H1 (cell line): ENCODE data around the gene CYP4F3. TPM values are rescaled to one million over a fixed set of nuclear protein-coding genes. Genes with fewer than 3 reads are reported as not detected.

Source experiments
- CTCF ChIA-PET: fragments of 300-600 bp; sonication (Branson Sonifier 250); formaldehyde crosslinking; loops from one replicate; lab custom pipeline; 2021; ENCODE audit not compliant: partially characterized antibody; lab: Charles Lee
- POLR2A ChIA-PET: fragments of 300-600 bp; sonication (Branson Sonifier 250); formaldehyde crosslinking; loops from one replicate; lab custom pipeline; 2021; ENCODE audit warnings: inconsistent platforms; ENCODE audit not compliant: partially characterized antibody; lab: Charles Lee
- DNase-seq, 2 experiments: peaks; one replicate each; pipeline versions ENCODE4 v3.0.0 to v3.0.0-alpha.2; 2010 to 2022; ENCODE audit warnings: low spot score in 2 of 2, low read depth in 1 of 2, mixed read lengths in 1 of 2
- FAIRE-seq: peaks from 2 replicates; lab custom pipeline; 2011; peaks lifted over from hg19 to GRCh38; lab: Jason Lieb, UNC
- H2AFZ ChIP-seq: 2 replicates; pipeline ENCODE4 v1.8.1; 2012; ENCODE audit warnings: low read length, inconsistent platforms
- H2AK5ac ChIP-seq: 2 replicates; pipeline ENCODE4 v1.6.1; 2013; ENCODE audit warnings: low read depth, low read length
- H2BK120ac ChIP-seq: replicated peaks from 2 replicates; pipeline ENCODE3; 2013; ENCODE audit warnings: low read depth, low read length, inconsistent platforms
- H2BK12ac ChIP-seq: 2 replicates; pipeline ENCODE4 v1.6.1; 2013; ENCODE audit warnings: low read depth, low read length
- H2BK15ac ChIP-seq: 2 replicates; pipeline ENCODE4 v1.6.1; 2013; ENCODE audit warnings: low read length
- H2BK20ac ChIP-seq: 2 replicates; pipeline ENCODE4 v1.6.1; 2013; ENCODE audit warnings: low read length
- H2BK5ac ChIP-seq: 2 replicates; pipeline ENCODE4 v1.6.1; 2013; ENCODE audit warnings: low read depth, low read length
- H3K14ac ChIP-seq: 2 replicates; pipeline ENCODE4 v1.6.1; 2013; ENCODE audit warnings: inconsistent platforms; ENCODE audit not compliant: insufficient read length
- H3K18ac ChIP-seq: 2 replicates; pipeline ENCODE4 v1.6.1; 2013; ENCODE audit warnings: low read length; ENCODE audit errors: extremely low read depth
- H3K23ac ChIP-seq: 2 replicates; pipeline ENCODE4 v1.6.1; 2013; ENCODE audit warnings: inconsistent platforms; ENCODE audit not compliant: insufficient read length
- H3K23me2 ChIP-seq: 2 replicates; pipeline ENCODE4 v1.6.1; 2013; ENCODE audit warnings: low read depth, low read length
- H3K27ac ChIP-seq: 2 replicates; pipeline ENCODE4 v1.6.1; 2011; ENCODE audit warnings: low read depth, low read length, inconsistent platforms
- H3K27me3 ChIP-seq, 4 experiments: replicated peaks in 1 of 4; 1 replicate in 1 of 4; 2 replicates in 3 of 4; pipeline versions ENCODE4 v1.6.1 to v1.8.1; 2011 to 2013; ENCODE audit warnings: low read length in 3 of 4, mild to moderate bottlenecking in 3 of 4, inconsistent platforms in 2 of 4, mixed read lengths in 2 of 4, moderate library complexity in 1 of 4; ENCODE audit not compliant: control insufficient read depth in 3 of 4, insufficient read depth in 3 of 4; ENCODE audit errors: extremely low read depth in 1 of 4
- H3K36me3 ChIP-seq, 4 experiments: 2 replicates each; pipeline versions ENCODE4 v1.6.1 to v1.8.1; 2011 to 2013; ENCODE audit warnings: mild to moderate bottlenecking in 4 of 4, low read length in 3 of 4, moderate library complexity in 2 of 4, control low read depth in 1 of 4, inconsistent platforms in 1 of 4; ENCODE audit not compliant: insufficient read depth in 4 of 4, control insufficient read depth in 2 of 4
- H3K4ac ChIP-seq: replicated peaks from 2 replicates; pipeline ENCODE3; 2013; ENCODE audit warnings: low read length, low read depth, mixed read lengths, inconsistent platforms; ENCODE audit not compliant: insufficient read length
- H3K4me1 ChIP-seq, 4 experiments: replicated peaks in 1 of 4; 1 replicate in 1 of 4; 2 replicates in 3 of 4; pipeline versions ENCODE4 v1.6.1 to v1.8.1; 2011 to 2013; ENCODE audit warnings: low read length in 3 of 4, inconsistent platforms in 2 of 4, mixed read lengths in 1 of 4; ENCODE audit not compliant: insufficient read depth in 4 of 4, control insufficient read depth in 3 of 4
- H3K4me2 ChIP-seq, 2 experiments: 2 replicates each; pipeline versions ENCODE4 v1.6.1 to v1.8.1; 2011 to 2013; ENCODE audit warnings: low read depth in 2 of 2, low read length in 2 of 2, control low read depth in 1 of 2, inconsistent platforms in 1 of 2, mild to moderate bottlenecking in 1 of 2; ENCODE audit not compliant: insufficient read depth in 1 of 2
- H3K4me3 ChIP-seq, 4 experiments: fragments of 200-600, 300-600 bp in 1 of 4; sonication (generic), shearing (Covaris generic), sonication (Bioruptor Twin) in 1 of 4; 2 replicates each; pipeline versions ENCODE4 v1.5.1 to v1.8.1; 2011 to 2016; ENCODE audit warnings: low read length in 4 of 4, low read depth in 3 of 4, control low read depth in 2 of 4, inconsistent platforms in 2 of 4, mild to moderate bottlenecking in 2 of 4, mixed read lengths in 1 of 4, moderate library complexity in 1 of 4; ENCODE audit not compliant: insufficient read depth in 2 of 4; ENCODE audit errors: extremely low read depth in 1 of 4
- H3K56ac ChIP-seq: replicated peaks from 2 replicates; pipeline ENCODE3; 2013; ENCODE audit warnings: low read depth, mild to moderate bottlenecking, mixed read lengths, low read length, inconsistent platforms; ENCODE audit not compliant: insufficient read length
- H3K79me1 ChIP-seq: 2 replicates; pipeline ENCODE4 v1.6.1; 2013; ENCODE audit warnings: low read depth, low read length, control low read depth
- H3K79me2 ChIP-seq, 2 experiments: 2 replicates each; pipeline versions ENCODE4 v1.6.1 to v1.8.1; 2012 to 2013; ENCODE audit warnings: low read length in 2 of 2, mild to moderate bottlenecking in 2 of 2, inconsistent platforms in 1 of 2; ENCODE audit not compliant: insufficient read depth in 2 of 2, control insufficient read depth in 1 of 2
- H3K9ac ChIP-seq, 4 experiments: replicated peaks in 1 of 4; 1 replicate in 1 of 4; 2 replicates in 3 of 4; pipeline versions ENCODE4 v1.6.1 to v1.8.1; 2011 to 2013; ENCODE audit warnings: low read depth in 3 of 4, low read length in 3 of 4, control low read depth in 2 of 4, mild to moderate bottlenecking in 2 of 4, moderate library complexity in 2 of 4, inconsistent platforms in 1 of 4; ENCODE audit errors: extremely low read depth in 1 of 4
- H3K9me3 ChIP-seq, 2 experiments: 2 replicates each; pipeline versions ENCODE4 v1.6.1 to v1.8.1; 2012 to 2013; ENCODE audit warnings: mild to moderate bottlenecking in 2 of 2, moderate library complexity in 2 of 2, control low read depth in 1 of 2, inconsistent platforms in 1 of 2, low read depth in 1 of 2, low read length in 1 of 2, mixed read lengths in 1 of 2; ENCODE audit not compliant: insufficient read depth in 2 of 2
- H4K20me1 ChIP-seq, 2 experiments: replicated peaks in 1 of 2; 2 replicates each; pipeline versions ENCODE3 to v1.8.1; 2011 to 2013; ENCODE audit warnings: inconsistent platforms in 2 of 2, low read length in 2 of 2, mild to moderate bottlenecking in 1 of 2; ENCODE audit not compliant: insufficient read depth in 2 of 2, control insufficient read depth in 1 of 2
- H4K5ac ChIP-seq: 2 replicates; pipeline ENCODE4 v1.6.1; 2013; ENCODE audit warnings: low read length, low read depth, mixed read lengths, inconsistent platforms; ENCODE audit not compliant: insufficient read length
- H4K8ac ChIP-seq: 2 replicates; pipeline ENCODE4 v1.8.0; 2013; ENCODE audit warnings: mild to moderate bottlenecking, moderate library complexity, low read length, inconsistent platforms; ENCODE audit not compliant: insufficient read depth; ENCODE audit errors: extremely low read depth
- H4K91ac ChIP-seq: replicated peaks from 2 replicates; pipeline ENCODE3; 2013; ENCODE audit warnings: low read length, mixed read lengths, inconsistent platforms; ENCODE audit not compliant: insufficient read length
- ASH2L ChIP-seq: fragments of 200-600, 300-600 bp; sonication (generic); IDR thresholded peaks from one replicate; pipeline ENCODE4 v1.7.1; 2017; ENCODE audit warnings: low read length
- BRCA1 ChIP-seq: IDR thresholded peaks from 2 replicates; pipeline ENCODE4 v1.6.1; 2012; ENCODE audit warnings: low read depth, low read length, improper control_type of control experiment
- CEBPB ChIP-seq: IDR thresholded peaks from 2 replicates; pipeline ENCODE4 v1.6.1; 2012; ENCODE audit warnings: low read depth, low read length
- CTBP2 ChIP-seq: IDR thresholded peaks from 2 replicates; pipeline ENCODE4 v1.7.0; 2011; ENCODE audit warnings: borderline replicate concordance, mild to moderate bottlenecking, moderate library complexity, mixed read lengths, low read length; ENCODE audit not compliant: insufficient read depth, insufficient read length
- KDM5A ChIP-seq: fragments of 200-600 bp; IDR thresholded peaks from 2 replicates; pipeline ENCODE4 v1.7.1; 2012; ENCODE audit warnings: mild to moderate bottlenecking, low read length, inconsistent platforms, mixed read lengths
- SIN3A ChIP-seq, 2 experiments: IDR thresholded peaks in 1 of 2; conservative IDR thresholded peaks in 1 of 2; 2 replicates each; pipeline ENCODE4 v1.6.1; 2011 to 2012; ENCODE audit warnings: low read length in 2 of 2, improper control_type of control experiment in 1 of 2, low read depth in 1 of 2, mild to moderate bottlenecking in 1 of 2
- SIX5 ChIP-seq: IDR thresholded peaks from 2 replicates; pipeline ENCODE4 v1.6.1; 2011; ENCODE audit warnings: mild to moderate bottlenecking, low read depth, low read length
- TAF1 ChIP-seq: IDR thresholded peaks from 2 replicates; pipeline ENCODE4 v1.6.1; 2011; ENCODE audit warnings: mild to moderate bottlenecking, low read depth, low read length
- TEAD4 ChIP-seq: IDR thresholded peaks from 2 replicates; pipeline ENCODE4 v1.6.1; 2012; ENCODE audit warnings: low read depth, low read length, inconsistent platforms, mixed read lengths
- YY1 ChIP-seq: IDR thresholded peaks from 2 replicates; pipeline ENCODE4 v1.6.1; 2011; ENCODE audit warnings: low read depth, mild to moderate bottlenecking, low read length
- WGBS, 2 experiments: shearing (Covaris generic) in 1 of 2; methylation state at CpG; one replicate each; pipeline versions ENCODE4 v1.1.6 to v1.1.7; 2013 to 2015; ENCODE audit warnings: low lambda C conversion rate in 2 of 2, mixed read lengths in 2 of 2, inconsistent platforms in 1 of 2, low coverage in 1 of 2, missing lambda C conversion rate in 1 of 2; ENCODE audit not compliant: insufficient replicate concordance in 2 of 2, insufficient coverage in 1 of 2, insufficient read length in 1 of 2; ENCODE audit errors: extremely low coverage in 1 of 2, missing lambda C conversion rate in 1 of 2; 5-methylcytosine and 5-hydroxymethylcytosine counted together
- polyA plus RNA-seq, 7 experiments: library from polyadenylated mRNA; depleted of rRNA in 3 of 7; stranded (reverse) in 5 of 7; unstranded in 2 of 7; fragments of >200 nt in 5 of 7; fragments of 200-250 nt in 2 of 7; gene quantifications; 1 replicate in 5 of 7; 2 replicates in 1 of 7; 4 replicates in 1 of 7; pipeline versions ENCODE4 v1.2.1 to v1.2.3, GENCODE V29; 2011 to 2013; ENCODE audit warnings: missing spikeins in 2 of 7, mixed read lengths in 2 of 7
- total RNA-seq: library from RNA; stranded (reverse); fragmentation: NEBNext Ultra II Directional; extraction: Animal tissue kit (Norgen Biotek cat#: 25700); gene quantifications from 2 replicates; pipeline ENCODE4 v1.2.1, GENCODE V29; 2021

CYP4F3 gene
- total and polyA plus RNA-seq, 2 of the 8 experiments (the other 6 are each of a cell fraction or from before 2014, with no cell fraction given) = not detected

DNA sequence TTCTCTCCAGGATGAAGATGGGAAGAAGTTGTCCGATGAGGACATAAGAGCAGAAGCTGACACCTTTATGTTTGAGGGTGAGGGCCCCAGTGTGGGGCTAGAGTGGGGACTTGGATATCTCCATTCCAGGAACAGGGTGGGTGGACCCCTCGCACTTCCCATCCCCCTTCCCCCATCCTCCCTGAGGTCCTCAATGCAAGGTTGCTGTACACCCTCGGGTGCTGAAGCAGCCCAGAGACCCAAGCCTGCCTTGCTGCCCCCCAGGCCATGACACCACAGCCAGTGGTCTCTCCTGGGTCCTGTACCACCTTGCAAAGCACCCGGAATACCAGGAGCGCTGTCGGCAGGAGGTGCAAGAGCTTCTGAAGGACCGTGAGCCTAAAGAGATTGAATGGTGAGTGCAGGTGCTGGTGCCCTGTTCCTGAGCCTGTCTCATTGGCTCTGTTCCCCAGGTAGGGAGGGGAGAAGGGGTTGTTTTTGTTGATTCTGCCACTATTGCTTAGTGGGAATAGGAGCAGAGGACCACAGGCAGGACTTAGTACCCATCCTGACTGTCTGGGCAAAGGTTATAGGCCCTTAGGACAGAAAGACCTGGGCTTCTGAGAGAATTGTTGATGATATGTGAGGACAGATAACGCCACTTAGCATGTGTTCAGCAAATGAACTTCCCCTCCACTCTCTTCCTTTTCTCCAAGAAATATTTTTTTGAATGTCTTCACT, 12.0 kb downstream of the CYP4F3 start:
- Histone ChIP-seq H3K23me2 (no peaks in the 10 kb centered on the region), H3K14ac (no peak overlapping the region), H3K4me3 (no peak overlapping the region), H3K4me1 (no peaks in the 10 kb centered on the region), H3K9me3 (peaks cover 41 to 63% of the 10 kb centered on the region in 2 experiments), H2BK120ac (no peak overlapping the region), H3K27ac (no peak overlapping the region), H4K91ac (no peak overlapping the region), H2AK5ac (no peak overlapping the region), H2BK5ac (no peak overlapping the region), H3K27me3 (no peaks in the 10 kb centered on the region), H3K23ac (no peak overlapping the region), H3K4me2 (no peak overlapping the region), H3K4ac (no peak overlapping the region), H3K18ac (no peak overlapping the region), H3K56ac (no peak overlapping the region), H4K20me1 (no peaks in the 10 kb centered on the region), H3K9ac (no peak overlapping the region), H2BK12ac (no peak overlapping the region), H3K36me3 (no peaks in the 10 kb centered on the region), H3K79me2 (no peaks in the 10 kb centered on the region), H3K79me1 (no peaks in the 10 kb centered on the region), H2BK20ac (no peak overlapping the region), H4K5ac (no peak overlapping the region), H2BK15ac (no peak overlapping the region), H4K8ac (no peak overlapping the region), H2AFZ (no peak overlapping the region)
- TF ChIP-seq SIX5 = no peak
- no peak for TF ChIP-seq TEAD4
- TF ChIP-seq YY1 = no peak
- TF ChIP-seq BRCA1 = no peak
- TF ChIP-seq CEBPB = no peak
- TF ChIP-seq TAF1 = no peak
- no peak for TF ChIP-seq ASH2L
- TF ChIP-seq KDM5A = no peak
- no peak for TF ChIP-seq SIN3A (conservative IDR thresholded peaks at IDR 0.05 in 1 of 2, IDR thresholded peaks at IDR 0.05 in 1 of 2; ENCODE audit: low read depth in 1 of 2, low read length in 2 of 2)
- TF ChIP-seq CTBP2 = no peak
- ChIA-PET CTCF (no interaction called here), POLR2A (no interaction called here)
- WGBS, 2 experiments = 59% methylated on average over 8 of the region's 8 CpGs; no CpG with 5 or more reads in 1 of the 2 experiments
- FAIRE-seq = no peak
- DNase-seq = no peak
